H4 (cell line): ENCODE data around the gene ZNF845. TPM values are rescaled to one million over a fixed set of nuclear protein-coding genes. Genes with fewer than 3 reads are reported as not detected.
"Not testable (repeated sequence)": the region's sequence is repeated elsewhere in the genome, so short reads cannot be mapped to it uniquely, and the experiment has no call there.

ENCODE experiments used
- DNase-seq: peaks from one replicate; pipeline ENCODE4 v3.0.0-alpha.2; 2015; ENCODE audit warnings: low spot score
- total RNA-seq: library from RNA; depleted of rRNA; stranded (reverse); fragments of >200 nt; shearing (Covaris generic); gene quantifications from 2 replicates; pipeline ENCODE4 v1.2.3, GENCODE V29; 2014; rRNA removed

Gene ZNF845
- total RNA-seq, 1 experiment from 2014 or later: 7.9 TPM

GRCh38 chr19:53381376-53381775 lies 47.8 kb downstream of the ZNF845 start:
- no peak for DNase-seq

GRCh38 chr19:53388168-53388567 lies 54.6 kb downstream of the ZNF845 start:
- no peak for DNase-seq

- DNase-seq: no peak
Observed at GRCh38 chr19:53388904-53389303, 55.4 kb downstream of the ZNF845 start.

GRCh38 chr19:53389571-53389970 lies 56.0 kb downstream of the ZNF845 start:
- no peak for DNase-seq

GRCh38 chr19:53389978-53390377 lies 56.4 kb downstream of the ZNF845 start:
- DNase-seq: no peak

GRCh38 chr19:53394522-53394973 lies 61.0 kb downstream of the ZNF845 start:
- DNase-seq: peak; percentile 13

- DNase-seq: peak; percentile 81
Observed at GRCh38 chr19:53394974-53395839, 61.7 kb downstream of the ZNF845 start, which contains the start of gene ZNF765. Gene ZNF765 (plus strand): TSS chr19:53395149. CDS start chr19:53398016, 2,867 bp downstream.

- DNase-seq: not testable (repeated sequence)
Observed at GRCh38 chr19:53395840-53396524, 62.4 kb downstream of the ZNF845 start.

- no peak for DNase-seq
Observed at GRCh38 chr19:53396525-53396868, 62.9 kb downstream of the ZNF845 start.

GRCh38 chr19:53397918-53398317 lies 64.4 kb downstream of the ZNF845 start:
- not testable (repeated sequence) for DNase-seq

Other genes starting within 250 kb of the ZNF845 start
- 12.0 and 18.2 TPM in 2 replicates for gene ZNF160, start 230.3 kb upstream of the ZNF845 start, total RNA-seq
- 0.12 TPM in 1 of 2 replicates, not detected in the other for gene ZNF415, start 200.8 kb upstream of the ZNF845 start, total RNA-seq
- gene ZNF347, start 174.7 kb upstream of the ZNF845 start, total RNA-seq: 6.5 and 13.5 TPM in 2 replicates
- 2.9 and 5.2 TPM in 2 replicates for gene ZNF665, start 140.4 kb upstream of the ZNF845 start, total RNA-seq
- not detected in 2 replicates for gene ZNF677, start 78.9 kb upstream of the ZNF845 start, total RNA-seq
- not detected in 2 replicates for gene VN1R2, start 75.5 kb upstream of the ZNF845 start, total RNA-seq
- not detected in 2 replicates for gene VN1R4, start 66.0 kb upstream of the ZNF845 start, total RNA-seq
- 1.5 and 1.6 TPM in 2 replicates for gene ZNF525, start 32.0 kb downstream of the ZNF845 start, total RNA-seq
- 5.3 and 6.7 TPM in 2 replicates for gene ZNF765, start 61.4 kb downstream of the ZNF845 start, total RNA-seq
- 7.8 and 12.6 TPM in 2 replicates for gene ZNF761, start 98.2 kb downstream of the ZNF845 start, total RNA-seq
- 3.0 and 3.4 TPM in 2 replicates for gene ZNF813, start 134.0 kb downstream of the ZNF845 start, total RNA-seq
- 4.0 and 6.6 TPM in 2 replicates for gene ZNF331, start 204.4 kb downstream of the ZNF845 start, total RNA-seq